T-cell (primary cell): ENCODE results near the gene SCRN2. TPM values are rescaled to one million over a fixed set of nuclear protein-coding genes. Genes with fewer than 3 reads are reported as not detected.

ENCODE experiments used
- ATAC-seq, 4 experiments: fragments of 200-7000 bp in 3 of 4; fragments of 150-1000 bp in 1 of 4; cut with Tn5 transposase; replicated peaks in 1 of 4; 1 replicate in 3 of 4; 2 replicates in 1 of 4; pipeline ENCODE4 v1.10.0; 2021; ENCODE audit warnings: moderate library complexity in 3 of 4, mild to moderate bottlenecking in 2 of 4, moderate number of reproducible peaks in 1 of 4
- CTCF ChIA-PET, 2 donors: fragments of 300-600 bp; sonication (Branson Sonifier 250); formaldehyde crosslinking; loops; one replicate each; lab custom pipeline; 2022; ENCODE audit warnings: antibody characterized with exemption in 2 of 2; lab: Charles Lee
- POLR2A ChIA-PET, 2 donors: fragments of 300-600 bp; sonication (Branson Sonifier 250); formaldehyde crosslinking; loops; one replicate each; lab custom pipeline; 2022; ENCODE audit warnings: antibody characterized with exemption in 2 of 2; lab: Charles Lee
- DNase-seq, 35 experiments: peaks; one replicate each; pipeline versions ENCODE4 v3.0.0 to v3.0.0-alpha.2; 2013 to 2023
- H3K27ac ChIP-seq: one replicate; pipeline ENCODE4 v1.5.1; 2013; ENCODE audit warnings: low read length
- H3K27me3 ChIP-seq, 2 experiments: replicated peaks in 1 of 2; 1 replicate in 1 of 2; 2 replicates in 1 of 2; pipeline versions ENCODE4 v1.6.1 to v1.7.0; 2013; ENCODE audit warnings: low read length in 1 of 2, mixed read lengths in 1 of 2; ENCODE audit not compliant: control insufficient read depth in 2 of 2, insufficient read depth in 2 of 2; ENCODE audit errors: extremely low read depth in 1 of 2
- H3K36me3 ChIP-seq, 2 donors: 1 replicate in 1 of 2; 2 replicates in 1 of 2; pipeline versions ENCODE4 v1.6.1 to v1.7.0; 2013; ENCODE audit warnings: low read length in 1 of 2; ENCODE audit not compliant: control insufficient read depth in 2 of 2, insufficient read depth in 1 of 2; ENCODE audit errors: extremely low read depth in 1 of 2
- H3K4me1 ChIP-seq, 2 experiments: 1 replicate in 1 of 2; 2 replicates in 1 of 2; pipeline versions ENCODE4 v1.6.1 to v1.7.0; 2013; ENCODE audit warnings: low read length in 2 of 2, mixed read lengths in 1 of 2; ENCODE audit not compliant: insufficient read depth in 2 of 2, control insufficient read depth in 1 of 2; ENCODE audit errors: extremely low read depth in 1 of 2
- H3K4me3 ChIP-seq, 2 donors: 1 replicate in 1 of 2; 2 replicates in 1 of 2; pipeline versions ENCODE4 v1.5.1 to v1.7.0; 2013; ENCODE audit warnings: mild to moderate bottlenecking in 2 of 2, low read length in 1 of 2, moderate library complexity in 1 of 2; ENCODE audit not compliant: control insufficient read depth in 1 of 2; ENCODE audit errors: extremely low read depth in 1 of 2
- H3K9me3 ChIP-seq: 2 replicates; pipeline ENCODE4 v1.7.0; 2013
- H3K27ac Mint-ChIP-seq, 2 donors: one replicate each; pipeline ENCODE4 v1.8.0; 2020 to 2021; ENCODE audit warnings: mild to moderate bottlenecking in 2 of 2, mixed read lengths in 2 of 2
- H3K27me3 Mint-ChIP-seq, 2 donors: one replicate each; pipeline ENCODE4 v1.8.0; 2021 to 2022; ENCODE audit warnings: mixed read lengths in 2 of 2
- H3K36me3 Mint-ChIP-seq: one replicate; pipeline ENCODE4 v1.8.0; 2021; ENCODE audit warnings: mixed read lengths
- H3K4me1 Mint-ChIP-seq, 3 donors: one replicate each; pipeline ENCODE4 v1.8.0; 2020 to 2022; ENCODE audit warnings: mixed read lengths in 3 of 3, mild to moderate bottlenecking in 1 of 3
- H3K4me3 Mint-ChIP-seq, 3 donors: one replicate each; pipeline ENCODE4 v1.8.0; 2020 to 2022; ENCODE audit warnings: mild to moderate bottlenecking in 3 of 3, mixed read lengths in 3 of 3, moderate library complexity in 3 of 3
- H3K9me3 Mint-ChIP-seq, 3 donors: one replicate each; pipeline ENCODE4 v1.8.0; 2020 to 2022; ENCODE audit warnings: mixed read lengths in 3 of 3
- WGBS: methylation state at CpG from one replicate; pipeline ENCODE4 v1.1.5; 2013; ENCODE audit warnings: missing lambda C conversion rate; ENCODE audit not compliant: insufficient coverage; 5-methylcytosine and 5-hydroxymethylcytosine counted together
- total RNA-seq, 35 experiments: library from RNA in 6 of 35; stranded (reverse) in 6 of 35; fragments of 120-200 nt in 1 of 35; gene quantifications; one replicate each; pipeline versions ENCODE4 v1.2.1 to v1.2.4 and lab custom pipeline; 2013 to 2026

SCRN2 gene
- total RNA-seq, 5 donors from 2014 or later (not counting 1 experiment from before 2014, with no cell fraction given) = 27.0 to 44.3 (median 40.6) TPM

GRCh38 chr17:47844227-47844626 lies 3.2 kb upstream of the SCRN2 start:
- Mint-ChIP-seq H3K36me3 (no peaks in the 10 kb centered on the region), H3K4me3 (no peak overlapping the region), H3K27me3 (peaks cover 36 to 42% of the 10 kb centered on the region in 2 donors), H3K27ac (no peak overlapping the region), H3K4me1 (peaks cover 37 to 41% (median 39%) of the 10 kb centered on the region in 3 donors), H3K9me3 (no peaks in the 10 kb centered on the region)
- ChIA-PET POLR2A (no interaction called here), CTCF (interaction anchor here (0.5 to 3.1 kb wide), 3 partner anchors 45 to 151 kb away, joined by 5 to 25 read pairs (median 14); no protein-coding TSS in a partner anchor)
- ATAC-seq = no peak
- no peak overlapping the region for H3K27ac ChIP-seq
- H3K4me1 ChIP-seq = peaks cover 3 to 38% of the 10 kb centered on the region in 2 experiments
- peaks cover 1 to 3% of the 10 kb centered on the region in 2 donors for H3K36me3 ChIP-seq
- WGBS = 70% methylated on average over 2 of the region's 5 CpGs
- peaks cover 16 to 57% of the 10 kb centered on the region in 2 experiments for H3K27me3 ChIP-seq
- DNase-seq = no peak
- no peak overlapping the region for H3K4me3 ChIP-seq
- H3K9me3 ChIP-seq = no peaks in the 10 kb centered on the region

- ChIA-PET POLR2A (no interaction called here), CTCF (interaction anchor here in 1 of 2 donors (1.3 to 3.2 kb wide), 4 partner anchors 46 to 52 kb away, joined by 3 to 27 read pairs (median 16); partner anchors contain the start of gene SP2)
- peaks cover 38 to 40% (median 39%) of the 10 kb centered on the region in 3 donors for H3K4me1 Mint-ChIP-seq
- no peak overlapping the region for H3K4me3 Mint-ChIP-seq
- no peak overlapping the region for H3K27ac ChIP-seq
- peaks cover 12 to 48% of the 10 kb centered on the region in 2 experiments for H3K27me3 ChIP-seq
- peak overlapping the region in 1 of 2 donors; percentile 18 for H3K27ac Mint-ChIP-seq
- H3K9me3 ChIP-seq = no peaks in the 10 kb centered on the region
- H3K4me3 ChIP-seq = no peak overlapping the region
- peaks cover 3 to 38% of the 10 kb centered on the region in 2 experiments for H3K4me1 ChIP-seq
- ATAC-seq (no peak), DNase-seq (no peak)
- peaks cover 7% of the 10 kb centered on the region in 2 donors for H3K36me3 ChIP-seq
- no peaks in the 10 kb centered on the region for H3K36me3 Mint-ChIP-seq
- no peaks in the 10 kb centered on the region for H3K9me3 Mint-ChIP-seq
- H3K27me3 Mint-ChIP-seq = peaks cover 28 to 34% of the 10 kb centered on the region in 2 donors
- WGBS = 92% methylated on average over 2 of the region's 6 CpGs
These were observed 2.3 kb upstream of the SCRN2 start for GRCh38 chr17:47843391-47843730.

GRCh38 chr17:47841488-47842291 lies 617 bp upstream of the SCRN2 start:
- Mint-ChIP-seq H3K9me3 (no peaks in the 10 kb centered on the region), H3K4me1 (peaks cover 32 to 34% (median 32%) of the 10 kb centered on the region in 3 donors), H3K27me3 (peaks cover 22 to 28% of the 10 kb centered on the region in 2 donors), H3K27ac (peak overlapping the region; percentile 85 to 93), H3K36me3 (peaks cover 2% of the 10 kb centered on the region), H3K4me3 (peak overlapping the region; percentile 94 to 96 (median 96))
- CTCF ChIA-PET = interaction anchor here (0.6 to 3.2 kb wide), 17 partner anchors 9 to 233 kb away, joined by 3 to 27 read pairs (median 5); partner anchors contain the start of genes CDK5RAP3 (in 1 of the 2), LRRC46 (in 1 of the 2), MRPL10 (in 1 of the 2) and PNPO (in 1 of the 2)
- Histone ChIP-seq H3K9me3 (no peaks in the 10 kb centered on the region), H3K4me3 (peak overlapping the region in 1 of 2 donors; percentile 94), H3K36me3 (peaks cover 14 to 18% of the 10 kb centered on the region in 2 donors), H3K4me1 (peaks cover 3 to 23% of the 10 kb centered on the region in 2 experiments), H3K27me3 (peaks cover 12 to 31% of the 10 kb centered on the region in 2 experiments), H3K27ac (peak overlapping the region; percentile 60)
- WGBS = 62% methylated on average over 8 of the region's 16 CpGs
- DNase-seq = peak in 1 of 35 experiments; percentile 28
- ATAC-seq = no peak
- POLR2A ChIA-PET = interaction anchor here (1.0 to 1.6 kb wide), 2 partner anchors 10 to 52 kb away, joined by 4 read pairs; partner anchors contain the start of genes LRRC46 (in 1 of the 2) and MRPL10 (in 1 of the 2)

GRCh38 chr17:47840001-47840741 lies 902 bp downstream of the SCRN2 start:
- POLR2A ChIA-PET = interaction anchor here (0.6 to 1.6 kb wide), 2 partner anchors 54 to 85 kb away, joined by 4 to 5 read pairs; no protein-coding TSS in a partner anchor
- DNase-seq (no peak), ATAC-seq (no peak)
- H3K9me3 Mint-ChIP-seq = no peaks in the 10 kb centered on the region
- peaks cover 36 to 42% (median 38%) of the 10 kb centered on the region in 3 donors for H3K4me1 Mint-ChIP-seq
- Histone ChIP-seq H3K9me3 (no peaks in the 10 kb centered on the region), H3K27ac (no peak overlapping the region), H3K4me3 (peak overlapping the region; percentile 72 to 94), H3K27me3 (peaks cover 0 to 16% of the 10 kb centered on the region in 2 experiments), H3K4me1 (peaks cover 3 to 30% of the 10 kb centered on the region in 2 experiments), H3K36me3 (peaks cover 16 to 20% of the 10 kb centered on the region in 2 donors)
- peaks cover 8 to 13% of the 10 kb centered on the region in 2 donors for H3K27me3 Mint-ChIP-seq
- peaks cover 2% of the 10 kb centered on the region for H3K36me3 Mint-ChIP-seq
- CTCF ChIA-PET = interaction anchor here (0.6 to 3.2 kb wide), 11 partner anchors 9 to 181 kb away, joined by 3 to 27 read pairs (median 4); partner anchors contain the start of genes CDK5RAP3 (in 1 of the 2), LRRC46 (in 1 of the 2), MRPL10 (in 1 of the 2) and PNPO (in 1 of the 2)
- peak overlapping the region in 1 of 2 donors; percentile 93 for H3K27ac Mint-ChIP-seq
- WGBS = 56% methylated on average over 11 of the region's 17 CpGs
- peak overlapping the region; percentile 94 to 96 (median 96) for H3K4me3 Mint-ChIP-seq

- peaks cover 2% of the 10 kb centered on the region for H3K36me3 Mint-ChIP-seq
- CTCF ChIA-PET = no interaction called here
- H3K27ac Mint-ChIP-seq = no peak overlapping the region
These were observed 2.0 kb downstream of the SCRN2 start for GRCh38 chr17:47839071-47839470.

More at GRCh38 chr17:47839071-47839470, 2.0 kb downstream of the SCRN2 start:
- Histone ChIP-seq H3K4me3 (no peak overlapping the region), H3K27ac (no peak overlapping the region), H3K27me3 (peaks cover 0 to 6% of the 10 kb centered on the region in 2 experiments), H3K36me3 (peaks cover 16 to 20% of the 10 kb centered on the region in 2 donors), H3K9me3 (no peaks in the 10 kb centered on the region), H3K4me1 (peaks cover 10 to 41% of the 10 kb centered on the region in 2 experiments)
- peaks cover 0 to 3% of the 10 kb centered on the region in 2 donors for H3K27me3 Mint-ChIP-seq
- peak overlapping the region; percentile 25 to 96 (median 28) for H3K4me3 Mint-ChIP-seq
- peaks cover 47 to 53% (median 49%) of the 10 kb centered on the region in 3 donors for H3K4me1 Mint-ChIP-seq
- ATAC-seq (no peak), DNase-seq (no peak)
- POLR2A ChIA-PET = no interaction called here
- H3K9me3 Mint-ChIP-seq = no peaks in the 10 kb centered on the region
- WGBS = no CpG with 5 or more reads among the region's 5 CpGs
